Keratinocyte (primary cell): Measurements from ENCODE around the gene IL12RB2.

Experiments
- CTCF ChIP-seq, 3 experiments: IDR thresholded peaks in 1 of 3; conservative IDR thresholded peaks in 1 of 3; optimal IDR thresholded peaks in 1 of 3; 2 replicates in 2 of 3; 3 replicates in 1 of 3; pipeline versions ENCODE3 to v1.5.1; 2011; ENCODE audit warnings: low read length in 3 of 3, mild to moderate bottlenecking in 3 of 3, moderate library complexity in 2 of 3, control low read depth in 1 of 3, inconsistent platforms in 1 of 3; ENCODE audit not compliant: insufficient read depth in 2 of 3; ENCODE audit errors: extremely low read depth in 1 of 3
- EZH2 ChIP-seq: IDR thresholded peaks from one replicate; pipeline ENCODE4 v1.6.1; 2012; ENCODE audit warnings: inconsistent platforms, mild to moderate bottlenecking, low read length, moderate library complexity

GRCh38 chr1:67299296-67299695 is 8.4 kb upstream of the IL12RB2 start:
- TF ChIP-seq CTCF (optimal IDR thresholded peaks at IDR 0.05 in 1 of 3, IDR thresholded peaks at IDR 0.05 in 1 of 3, conservative IDR thresholded peaks at IDR 0.05 in 1 of 3; ENCODE audit: extremely low read depth in 1 of 3, insufficient read depth in 2 of 3, low read length in 3 of 3) (no peak), EZH2 (no peak)
